DND-41 (cell line): ENCODE results near the gene IRS2.

Experiments used
- CTCF ChIP-seq: IDR thresholded peaks from 2 replicates; pipeline ENCODE4 v1.5.1; 2012; ENCODE audit warnings: borderline replicate concordance, low read length, moderate library complexity, mild to moderate bottlenecking; ENCODE audit not compliant: poor library complexity, severe bottlenecking; ENCODE audit errors: extremely low read depth
- EZH2 ChIP-seq: IDR thresholded peaks from 3 replicates; pipeline ENCODE4 v1.6.1; 2012; ENCODE audit warnings: borderline replicate concordance, low read depth, mild to moderate bottlenecking, moderate library complexity, low read length, inconsistent platforms; ENCODE audit not compliant: severe bottlenecking

GRCh38 chr13:109715902-109716301 lies 70.5 kb downstream of the IRS2 start:
- TF ChIP-seq CTCF (peak; percentile 2), EZH2 (no peak)
